Spleen (tissue), 7 donors: ENCODE data around the gene IQCB1.

Experiments used
- CTCF ChIP-seq, 11 experiments: fragments of 200-600 bp in 7 of 11; fragments of 450-650 bp in 4 of 11; sonication (generic) in 4 of 11; IDR thresholded peaks in 8 of 11; conservative IDR thresholded peaks in 3 of 11; 1 replicate in 7 of 11; 2 replicates in 4 of 11; pipeline versions ENCODE4 v1.4.0 to v1.8.0; 2016 to 2021; ENCODE audit warnings: antibody characterized with exemption in 11 of 11, inconsistent platforms in 4 of 11, mild to moderate bottlenecking in 1 of 11
- POLR2A ChIP-seq, 3 donors: fragments of 450-650 bp; IDR thresholded peaks; one replicate each; pipeline ENCODE4 v1.5.1; 2017; ENCODE audit warnings: antibody characterized with exemption in 3 of 3, mild to moderate bottlenecking in 1 of 3
- donor health status: DM: no; HTN: no; CAD: no; lungs with moderate emphysema.
- donor health status: DM: no; HTN: no; CAD: no.
- donor health status: DM: no; HTN: no; CAD: no.

GRCh38 chr3:121736112-121736511, 98.7 kb downstream of the IQCB1 start:
- no peak for TF ChIP-seq CTCF (IDR thresholded peaks at IDR 0.05 in 8 of 11, conservative IDR thresholded peaks at IDR 0.05 in 3 of 11)
- TF ChIP-seq POLR2A (IDR thresholded peaks at IDR 0.05): no peak
